SK-N-SH (cell line): Measurements from ENCODE around the gene DUXB. TPM values are rescaled to one million over a fixed set of nuclear protein-coding genes. Genes with fewer than 3 reads are reported as not detected.
A peak's percentile ranks its signal among the peaks of the same experiment; 100 is the strongest.

Source experiments
- CTCF ChIA-PET: fragments of 300-600, 350-600 bp; formaldehyde crosslinking; extraction: SDS; loops from one replicate; lab custom pipeline; 2021; lab: Yijun Ruan, JAX
- POLR2A ChIA-PET: fragments of 350-600 bp; sonication (Branson Sonifier 250); formaldehyde crosslinking; extraction: SDS; loops from one replicate; lab custom pipeline; 2020; ENCODE audit warnings: antibody characterized with exemption, inconsistent platforms; lab: Yijun Ruan, JAX
- DNase-seq: peaks from one replicate; pipeline ENCODE4 v3.0.0; 2012
- H2AFZ ChIP-seq: fragments of 200-600 bp; sonication (generic); 2 replicates; pipeline ENCODE4 v1.8.1; 2016; ENCODE audit warnings: antibody characterized with exemption, mild to moderate bottlenecking, low read depth
- H3F3A ChIP-seq: fragments of 200-600 bp; sonication (generic); replicated peaks from 2 replicates; pipeline ENCODE3; 2016; ENCODE audit warnings: antibody characterized with exemption, mild to moderate bottlenecking; ENCODE audit not compliant: insufficient read depth
- H3K27ac ChIP-seq, 2 experiments: fragments of 200-500 bp in 1 of 2; fragments of 200-600 bp in 1 of 2; sonication (Bioruptor generic) in 1 of 2; sonication (generic), shearing (Covaris generic) in 1 of 2; 2 replicates each; pipeline versions ENCODE4 v1.5.1 to v1.6.1; 2014 to 2016; ENCODE audit warnings: low read depth in 2 of 2, inconsistent platforms in 1 of 2, low read length in 1 of 2, mild to moderate bottlenecking in 1 of 2, mixed read lengths in 1 of 2
- H3K27me3 ChIP-seq: fragments of 200-600 bp; sonication (generic), shearing (Covaris generic); 2 replicates; pipeline ENCODE4 v1.6.1; 2016; ENCODE audit warnings: mixed run types; ENCODE audit not compliant: insufficient read depth
- H3K36me3 ChIP-seq, 2 experiments: fragments of 200-500 bp in 1 of 2; fragments of 200-600 bp in 1 of 2; sonication (Bioruptor generic) in 1 of 2; sonication (generic) in 1 of 2; replicated peaks in 1 of 2; 2 replicates each; pipeline versions ENCODE3 to v1.5.1; 2014 to 2016; ENCODE audit warnings: low read length in 1 of 2, mild to moderate bottlenecking in 1 of 2; ENCODE audit not compliant: insufficient read depth in 2 of 2, control insufficient read depth in 1 of 2
- H3K4me1 ChIP-seq, 2 experiments: fragments of 200-500 bp in 1 of 2; fragments of 200-600 bp in 1 of 2; sonication (Bioruptor generic) in 1 of 2; sonication (generic), shearing (Covaris generic) in 1 of 2; 2 replicates each; pipeline versions ENCODE4 v1.5.1 to v1.6.1; 2014 to 2016; ENCODE audit warnings: low read depth in 1 of 2, low read length in 1 of 2, mixed run types in 1 of 2; ENCODE audit not compliant: insufficient read depth in 2 of 2, control insufficient read depth in 1 of 2
- H3K4me2 ChIP-seq: fragments of 200-600 bp; sonication (generic), shearing (Covaris generic); 2 replicates; pipeline ENCODE4 v1.6.1; 2017; ENCODE audit warnings: mixed run types
- H3K4me3 ChIP-seq, 2 experiments: fragments of 200-500 bp in 1 of 2; fragments of 200-600 bp in 1 of 2; sonication (Bioruptor generic) in 1 of 2; sonication (generic), shearing (Covaris generic) in 1 of 2; 2 replicates each; pipeline versions ENCODE4 v1.5.1 to v1.8.1; 2014 to 2016; ENCODE audit warnings: low read depth in 2 of 2, inconsistent platforms in 1 of 2, low read length in 1 of 2, mild to moderate bottlenecking in 1 of 2, mixed read lengths in 1 of 2, moderate library complexity in 1 of 2
- H3K79me2 ChIP-seq: fragments of 200-600 bp; sonication (generic); 2 replicates; pipeline ENCODE4 v1.8.1; 2017; ENCODE audit warnings: mild to moderate bottlenecking; ENCODE audit not compliant: insufficient read depth
- H3K9ac ChIP-seq: fragments of 200-600 bp; sonication (generic); 2 replicates; pipeline ENCODE4 v1.6.1; 2017; ENCODE audit warnings: mixed run types
- H3K9me2 ChIP-seq: fragments of 200-600 bp; sonication (generic); 2 replicates; pipeline ENCODE4 v1.6.1; 2017; ENCODE audit warnings: mixed run types
- H3K9me3 ChIP-seq: fragments of 200-600 bp; sonication (generic); 2 replicates; pipeline ENCODE4 v1.6.1; 2017; ENCODE audit warnings: mixed run types, mild to moderate bottlenecking, moderate library complexity
- H4K20me1 ChIP-seq: fragments of 200-600 bp; sonication (generic); 2 replicates; pipeline ENCODE4 v1.6.1; 2017; ENCODE audit warnings: mild to moderate bottlenecking, mixed run types; ENCODE audit not compliant: insufficient read depth
- CHD2 ChIP-seq: fragments of 150-350 bp; IDR thresholded peaks from 2 replicates; pipeline ENCODE4 v1.6.1; 2018; ENCODE audit warnings: low read length; ENCODE audit not compliant: partially characterized antibody
- CTCF ChIP-seq: fragments of 200-600 bp; sonication (generic); IDR thresholded peaks from 2 replicates; pipeline ENCODE4 v1.6.1; 2017; ENCODE audit warnings: antibody characterized with exemption, mild to moderate bottlenecking, moderate library complexity
- EP300 ChIP-seq, 2 experiments: IDR thresholded peaks; 2 replicates each; pipeline versions ENCODE4 v1.4.0 to v1.6.1; 2012; ENCODE audit warnings: borderline replicate concordance in 1 of 2, low read depth in 1 of 2, low read length in 1 of 2
- EZH2phosphoT487 ChIP-seq: fragments of 200-600 bp; sonication (generic); IDR thresholded peaks from 2 replicates; pipeline ENCODE4 v1.6.1; 2017; ENCODE audit warnings: low read depth, mixed run types, mild to moderate bottlenecking, antibody characterized with exemption, moderate library complexity, borderline replicate concordance
- FOSL2 ChIP-seq: IDR thresholded peaks from 2 replicates; pipeline ENCODE4 v1.4.0; 2012; ENCODE audit warnings: low read depth, mild to moderate bottlenecking, moderate library complexity, borderline replicate concordance
- FOXJ3 ChIP-seq: sonication (generic); formaldehyde crosslinking; IDR thresholded peaks from 2 replicates; pipeline ENCODE4 v1.5.1; 2020; ENCODE audit warnings: mild to moderate bottlenecking, missing genetic modification reagents
- FOXM1 ChIP-seq: IDR thresholded peaks from 2 replicates; pipeline ENCODE4 v1.4.0; 2012; ENCODE audit warnings: low read depth, mild to moderate bottlenecking
- GATA2 ChIP-seq: sonication (generic); formaldehyde crosslinking; IDR thresholded peaks from 2 replicates; pipeline ENCODE4 v1.5.0; 2020; ENCODE audit warnings: mild to moderate bottlenecking, missing genetic modification reagents
- JUND ChIP-seq: IDR thresholded peaks from 2 replicates; pipeline ENCODE4 v1.4.0; 2012
- MAX ChIP-seq: IDR thresholded peaks from 2 replicates; pipeline ENCODE4 v1.4.0; 2012; ENCODE audit warnings: low read depth
- MXI1 ChIP-seq: IDR thresholded peaks from 2 replicates; pipeline ENCODE4 v1.6.1; 2012; ENCODE audit warnings: mild to moderate bottlenecking, low read depth, low read length, improper control_type of control experiment
- NFIC ChIP-seq: IDR thresholded peaks from 2 replicates; pipeline ENCODE4 v1.4.0; 2012; ENCODE audit warnings: borderline replicate concordance
- POLR2AphosphoS5 ChIP-seq: IDR thresholded peaks from 2 replicates; pipeline ENCODE4 v1.6.1; 2012; ENCODE audit warnings: low read depth, low read length
- RCOR1 ChIP-seq: fragments of 150-350 bp; IDR thresholded peaks from 2 replicates; pipeline ENCODE4 v1.6.1; 2017; ENCODE audit warnings: antibody characterized with exemption, low read length
- RFX5 ChIP-seq: IDR thresholded peaks from 2 replicates; pipeline ENCODE4 v1.6.1; 2012; ENCODE audit warnings: mild to moderate bottlenecking, improper control_type of control experiment, low read length
- RXRA ChIP-seq: IDR thresholded peaks from 2 replicates; pipeline ENCODE4 v1.4.0; 2012; ENCODE audit warnings: low read depth, mild to moderate bottlenecking, borderline replicate concordance
- SMC3 ChIP-seq: IDR thresholded peaks from 2 replicates; pipeline ENCODE4 v1.6.1; 2012; ENCODE audit warnings: low read depth, low read length, improper control_type of control experiment
- TAF1 ChIP-seq: IDR thresholded peaks from 2 replicates; pipeline ENCODE4 v1.6.1; 2012; ENCODE audit warnings: low read depth, mild to moderate bottlenecking, low read length, moderate library complexity, borderline replicate concordance
- TCF12 ChIP-seq: IDR thresholded peaks from 2 replicates; pipeline ENCODE4 v1.4.0; 2012
- WGBS: methylation state at CpG from one replicate; pipeline ENCODE4 v1.1.6; 2017; ENCODE audit warnings: low lambda C conversion rate; 5-methylcytosine and 5-hydroxymethylcytosine counted together
- polyA plus RNA-seq, 3 experiments: library from polyadenylated mRNA; depleted of rRNA; stranded (reverse); fragments of >200 nt; gene quantifications; 2 replicates each; pipeline ENCODE4 v1.2.3, GENCODE V29; 2012
- TF ChIP-seq, protein P1 (sequence below): fragments of 150-350 bp; IDR thresholded peaks from 2 replicates; pipeline ENCODE4 v1.6.1; 2016; ENCODE audit warnings: mild to moderate bottlenecking, low read depth, low read length

The DUXB gene
- polyA plus RNA-seq, 1 of the 3 experiments (the other 2 are of a cell fraction): not detected

DNA sequence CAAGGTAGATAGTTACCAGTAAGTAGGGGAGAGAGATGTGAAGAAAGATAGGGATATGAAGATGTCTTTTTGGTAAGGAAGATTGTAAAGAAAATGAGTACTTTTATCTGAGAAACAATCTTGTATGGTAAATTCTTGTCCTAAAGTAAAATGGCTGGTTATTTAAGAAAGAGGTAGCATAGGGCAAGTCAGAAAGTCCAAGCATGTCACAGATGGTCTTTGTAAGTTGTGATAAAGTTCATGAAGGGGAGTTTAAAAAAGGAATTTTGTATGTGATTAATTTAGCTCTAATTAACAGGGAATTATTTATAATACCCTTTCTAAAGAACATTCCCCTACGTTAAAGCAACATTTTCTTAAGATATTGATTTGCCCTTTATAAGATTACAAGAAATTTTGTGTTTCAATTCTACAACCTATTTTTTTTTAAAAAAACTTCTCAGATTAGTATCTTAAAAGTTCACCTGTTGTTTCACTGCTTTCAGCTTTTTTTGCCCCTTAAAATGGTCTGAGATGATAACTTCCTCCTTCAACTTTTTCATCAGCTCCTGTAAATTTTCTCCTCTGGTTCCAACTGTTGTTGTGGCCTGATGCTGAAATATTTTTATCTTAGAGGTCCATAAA, 41.3 kb upstream of the DUXB start:
- CTCF ChIA-PET: no interaction called here
- 0% methylated on average over 1 of the region's 1 CpG for WGBS
- DNase-seq: no peak
- Histone ChIP-seq H3K9me2 (no peaks in the 10 kb centered on the region), H4K20me1 (no peaks in the 10 kb centered on the region), H3K27ac (no peak overlapping the region), H2AFZ (no peak overlapping the region), H3K79me2 (no peaks in the 10 kb centered on the region), H3K9me3 (peaks cover 12% of the 10 kb centered on the region; the same call in 1 of the 2 replicates), H3K4me2 (no peak overlapping the region), H3F3A (no peaks in the 10 kb centered on the region), H3K27me3 (no peaks in the 10 kb centered on the region), H3K36me3 (no peaks in the 10 kb centered on the region), H3K9ac (no peak overlapping the region), H3K4me3 (no peak overlapping the region), H3K4me1 (no peaks in the 10 kb centered on the region)
- POLR2A ChIA-PET: no interaction called here
- TF ChIP-seq NFIC (no peak), JUND (no peak), MAX (no peak), CTCF (no peak), EZH2phosphoT487 (no peak), SMC3 (no peak)
- TF ChIP-seq, all 33 proteins: peak for 0

DNA sequence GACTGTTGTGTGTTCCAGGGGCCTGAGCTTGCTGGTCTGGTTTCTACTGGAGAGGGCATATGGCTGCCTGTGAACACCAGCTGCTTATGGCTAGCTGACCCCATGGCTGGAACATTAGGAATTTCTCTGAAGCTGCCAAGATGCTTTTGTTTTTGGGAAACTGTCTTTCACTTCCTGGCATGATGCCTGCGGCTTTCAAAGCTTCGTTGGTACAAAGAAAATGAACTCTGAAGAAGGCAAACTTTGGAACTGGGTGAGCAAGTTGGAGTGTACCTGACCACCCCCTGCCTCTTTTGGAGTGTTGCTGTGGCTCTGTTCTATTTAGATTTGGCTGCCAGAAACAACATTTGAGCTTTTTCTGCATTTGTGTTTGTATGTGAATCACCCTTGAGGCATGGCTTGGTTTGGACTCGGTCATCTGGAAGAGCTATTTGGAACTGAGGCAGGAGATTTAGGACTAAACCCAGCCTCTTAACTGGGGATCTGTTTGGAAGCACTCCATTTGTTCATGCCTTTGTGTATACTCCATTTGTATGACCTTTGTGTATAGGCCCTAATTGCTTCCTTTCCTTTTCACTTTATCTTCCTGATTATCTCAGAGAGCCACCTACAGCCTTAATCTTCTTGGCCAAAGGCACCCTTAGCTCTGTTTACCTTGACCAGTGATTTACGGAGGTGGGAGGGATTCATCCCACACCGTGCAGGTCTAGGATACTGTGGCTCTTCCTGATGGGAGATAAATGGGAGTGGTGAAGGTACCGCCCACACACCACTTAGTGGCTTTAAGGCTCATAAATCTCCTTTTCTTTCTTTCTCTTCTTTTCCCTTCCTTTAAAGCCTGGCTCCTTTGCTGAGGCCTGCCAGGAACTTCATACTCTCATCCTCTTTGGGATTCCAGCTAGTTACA, 32.3 kb upstream of the DUXB start:
- H2AFZ ChIP-seq: peak overlapping the region; percentile 65
- H3K9me2 ChIP-seq: no peaks in the 10 kb centered on the region
- H3K4me2 ChIP-seq: peak overlapping the region; percentile 34
- no peaks in the 10 kb centered on the region for H3K36me3 ChIP-seq
- H3K27ac ChIP-seq: no peak overlapping the region
- no peaks in the 10 kb centered on the region for H4K20me1 ChIP-seq
- CTCF ChIA-PET: interaction anchor here (1.0 kb wide), 1 partner anchor 41 kb away, joined by 4 read pairs; no protein-coding TSS in a partner anchor
- 0 out of 4 replicates have a peak overlapping the region, but pooled peaks of 1 of the 2 experiments have one; percentile 9 for H3K4me3 ChIP-seq
- H3K27me3 ChIP-seq: no peaks in the 10 kb centered on the region
- no peaks in the 10 kb centered on the region for H3K9me3 ChIP-seq
- POLR2A ChIA-PET: interaction anchor here (0.7 kb wide), 1 partner anchor 314 kb away, joined by 3 read pairs; no protein-coding TSS in a partner anchor
- WGBS: 35% methylated on average over 6 of the region's 6 CpGs
- H3K9ac ChIP-seq: no peak overlapping the region
- H3K79me2 ChIP-seq: no peaks in the 10 kb centered on the region
- H3F3A ChIP-seq: no peaks in the 10 kb centered on the region
- DNase-seq: no peak
- peaks cover 0 to 7% of the 10 kb centered on the region in 2 experiments; a peak in 2 of 4 replicates for H3K4me1 ChIP-seq
- TF ChIP-seq MXI1: no peak
- TF ChIP-seq RXRA: no peak
- no peak for TF ChIP-seq TCF12
- no peak for TF ChIP-seq POLR2AphosphoS5
- TF ChIP-seq, protein P1, sequence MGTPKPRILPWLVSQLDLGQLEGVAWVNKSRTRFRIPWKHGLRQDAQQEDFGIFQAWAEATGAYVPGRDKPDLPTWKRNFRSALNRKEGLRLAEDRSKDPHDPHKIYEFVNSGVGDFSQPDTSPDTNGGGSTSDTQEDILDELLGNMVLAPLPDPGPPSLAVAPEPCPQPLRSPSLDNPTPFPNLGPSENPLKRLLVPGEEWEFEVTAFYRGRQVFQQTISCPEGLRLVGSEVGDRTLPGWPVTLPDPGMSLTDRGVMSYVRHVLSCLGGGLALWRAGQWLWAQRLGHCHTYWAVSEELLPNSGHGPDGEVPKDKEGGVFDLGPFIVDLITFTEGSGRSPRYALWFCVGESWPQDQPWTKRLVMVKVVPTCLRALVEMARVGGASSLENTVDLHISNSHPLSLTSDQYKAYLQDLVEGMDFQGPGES: no peak
- TF ChIP-seq RFX5: no peak
- no peak for TF ChIP-seq CTCF
- TF ChIP-seq FOSL2: no peak
- TF ChIP-seq CHD2: no peak
- no peak for TF ChIP-seq TAF1
- no peak for TF ChIP-seq FOXM1
- no peak for TF ChIP-seq GATA2 (CRISPR knock-in tag)
- no peak for TF ChIP-seq JUND
- no peak for TF ChIP-seq FOXJ3 (CRISPR knock-in tag)
- no peak for TF ChIP-seq EP300 (IDR thresholded peaks at IDR 0.05; ENCODE audit: borderline replicate concordance in 1 of 2, low read depth in 1 of 2, low read length in 1 of 2)
- no peak for TF ChIP-seq RCOR1
